Measurements from ENCODE around the gene HBS1L.

HBS1L gene

GRCh38 chr6:134994431-134994830 lies 60.2 kb downstream of the HBS1L start:
- DNase-seq = no peak

- DNase-seq = no peak
Observed at GRCh38 chr6:134992155-134992554, 62.5 kb downstream of the HBS1L start.

GRCh38 chr6:134990262-134990661 lies 64.4 kb downstream of the HBS1L start:
- no peak for DNase-seq

- DNase-seq = no peak
Observed at GRCh38 chr6:134984821-134985220, 69.8 kb downstream of the HBS1L start.

GRCh38 chr6:134983823-134984222 lies 70.8 kb downstream of the HBS1L start:
- DNase-seq = no peak

GRCh38 chr6:134982161-134982560 lies 72.5 kb downstream of the HBS1L start:
- no peak for DNase-seq

- no peak for DNase-seq
Observed at GRCh38 chr6:134980846-134981245, 73.8 kb downstream of the HBS1L start.

GRCh38 chr6:134979142-134979541 lies 75.5 kb downstream of the HBS1L start:
- no peak for DNase-seq

- DNase-seq = no peak
Observed at GRCh38 chr6:134974370-134974769, 80.3 kb downstream of the HBS1L start.

- no peak for DNase-seq
Observed at GRCh38 chr6:134967711-134968110, 86.9 kb downstream of the HBS1L start.

GRCh38 chr6:134964451-134965203 lies 90.0 kb downstream of the HBS1L start:
- no peak for DNase-seq

GRCh38 chr6:134962421-134962820 lies 92.2 kb downstream of the HBS1L start:
- DNase-seq = no peak

GRCh38 chr6:134961366-134961765 lies 93.3 kb downstream of the HBS1L start:
- no peak for DNase-seq

GRCh38 chr6:134959603-134960002 lies 95.0 kb downstream of the HBS1L start:
- no peak for DNase-seq

- DNase-seq = no peak
Observed at GRCh38 chr6:134956676-134957075, 97.9 kb downstream of the HBS1L start.

- no peak for DNase-seq
Observed at GRCh38 chr6:134956032-134956431, 98.6 kb downstream of the HBS1L start.

- no peak for DNase-seq
Observed at GRCh38 chr6:134954272-134955000, 100.2 kb downstream of the HBS1L start.

- DNase-seq = no peak
Observed at GRCh38 chr6:134951494-134952263, 102.9 kb downstream of the HBS1L start.

- no peak for DNase-seq
Observed at GRCh38 chr6:134950482-134950881, 104.1 kb downstream of the HBS1L start.

- no peak for DNase-seq
Observed at GRCh38 chr6:134949927-134950326, 104.7 kb downstream of the HBS1L start, which contains the start of gene ALDH8A1. TSS of gene ALDH8A1 (minus strand) at chr6:134950101. CDS start at chr6:134950053, 48 bp downstream.

- no peak for DNase-seq
Observed at GRCh38 chr6:134948691-134949090, 105.9 kb downstream of the HBS1L start.

- no peak for DNase-seq
Observed at GRCh38 chr6:134948142-134948541, 106.5 kb downstream of the HBS1L start.

GRCh38 chr6:134945045-134945444 lies 109.6 kb downstream of the HBS1L start:
- DNase-seq = no peak
